GM12872 (cell line): ENCODE measurements around the gene PLIN5.

Experiments used
- TF ChIP-seq, protein P1 (sequence below): IDR thresholded peaks from 3 replicates; pipeline ENCODE4 v1.5.1; 2011; ENCODE audit warnings: low read depth, mild to moderate bottlenecking, low read length, moderate library complexity; ENCODE audit not compliant: insufficient read depth

Gene PLIN5

DNA sequence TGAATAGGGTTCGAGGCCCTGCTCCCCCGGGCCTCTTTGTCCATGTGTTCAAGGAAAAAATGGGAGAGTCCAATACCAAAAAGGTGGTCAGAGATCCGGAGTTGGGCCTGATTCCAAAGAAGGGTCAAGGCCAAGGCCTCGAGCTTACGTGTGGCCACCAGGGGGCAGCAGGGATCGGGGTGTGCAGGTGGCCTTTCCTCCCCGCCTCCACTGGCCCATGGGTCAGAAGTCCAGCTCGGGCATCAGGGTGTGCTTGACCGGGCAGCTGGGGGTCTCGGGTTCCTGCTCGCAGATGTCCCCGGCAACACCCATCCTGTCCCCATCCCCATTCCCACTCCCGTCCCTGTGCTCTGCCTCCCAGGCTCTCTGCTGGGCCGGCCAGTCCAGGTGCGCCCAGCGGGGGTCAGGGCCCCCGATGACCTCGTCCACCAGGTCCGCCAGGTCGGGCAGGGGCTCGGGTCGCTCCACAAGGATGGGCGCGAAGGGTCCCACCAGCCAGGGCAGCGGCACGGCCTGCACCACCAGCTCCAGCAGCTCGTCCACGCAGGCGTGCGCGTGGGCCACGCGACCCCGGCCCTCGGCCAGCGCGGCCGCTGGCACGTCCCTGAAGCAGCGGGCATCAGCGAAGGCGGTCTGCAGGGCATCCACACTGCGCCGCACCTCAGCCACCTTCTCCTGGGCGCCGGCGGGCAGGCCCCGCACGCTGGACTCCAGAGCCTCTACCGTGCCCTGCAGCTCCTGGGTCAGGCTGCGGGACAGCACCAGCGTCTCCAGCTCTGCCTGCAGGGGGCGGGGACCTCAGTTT, 11.5 kb downstream of the PLIN5 start:
- TF ChIP-seq, protein P1, sequence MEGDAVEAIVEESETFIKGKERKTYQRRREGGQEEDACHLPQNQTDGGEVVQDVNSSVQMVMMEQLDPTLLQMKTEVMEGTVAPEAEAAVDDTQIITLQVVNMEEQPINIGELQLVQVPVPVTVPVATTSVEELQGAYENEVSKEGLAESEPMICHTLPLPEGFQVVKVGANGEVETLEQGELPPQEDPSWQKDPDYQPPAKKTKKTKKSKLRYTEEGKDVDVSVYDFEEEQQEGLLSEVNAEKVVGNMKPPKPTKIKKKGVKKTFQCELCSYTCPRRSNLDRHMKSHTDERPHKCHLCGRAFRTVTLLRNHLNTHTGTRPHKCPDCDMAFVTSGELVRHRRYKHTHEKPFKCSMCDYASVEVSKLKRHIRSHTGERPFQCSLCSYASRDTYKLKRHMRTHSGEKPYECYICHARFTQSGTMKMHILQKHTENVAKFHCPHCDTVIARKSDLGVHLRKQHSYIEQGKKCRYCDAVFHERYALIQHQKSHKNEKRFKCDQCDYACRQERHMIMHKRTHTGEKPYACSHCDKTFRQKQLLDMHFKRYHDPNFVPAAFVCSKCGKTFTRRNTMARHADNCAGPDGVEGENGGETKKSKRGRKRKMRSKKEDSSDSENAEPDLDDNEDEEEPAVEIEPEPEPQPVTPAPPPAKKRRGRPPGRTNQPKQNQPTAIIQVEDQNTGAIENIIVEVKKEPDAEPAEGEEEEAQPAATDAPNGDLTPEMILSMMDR: peak; percentile 84

DNA sequence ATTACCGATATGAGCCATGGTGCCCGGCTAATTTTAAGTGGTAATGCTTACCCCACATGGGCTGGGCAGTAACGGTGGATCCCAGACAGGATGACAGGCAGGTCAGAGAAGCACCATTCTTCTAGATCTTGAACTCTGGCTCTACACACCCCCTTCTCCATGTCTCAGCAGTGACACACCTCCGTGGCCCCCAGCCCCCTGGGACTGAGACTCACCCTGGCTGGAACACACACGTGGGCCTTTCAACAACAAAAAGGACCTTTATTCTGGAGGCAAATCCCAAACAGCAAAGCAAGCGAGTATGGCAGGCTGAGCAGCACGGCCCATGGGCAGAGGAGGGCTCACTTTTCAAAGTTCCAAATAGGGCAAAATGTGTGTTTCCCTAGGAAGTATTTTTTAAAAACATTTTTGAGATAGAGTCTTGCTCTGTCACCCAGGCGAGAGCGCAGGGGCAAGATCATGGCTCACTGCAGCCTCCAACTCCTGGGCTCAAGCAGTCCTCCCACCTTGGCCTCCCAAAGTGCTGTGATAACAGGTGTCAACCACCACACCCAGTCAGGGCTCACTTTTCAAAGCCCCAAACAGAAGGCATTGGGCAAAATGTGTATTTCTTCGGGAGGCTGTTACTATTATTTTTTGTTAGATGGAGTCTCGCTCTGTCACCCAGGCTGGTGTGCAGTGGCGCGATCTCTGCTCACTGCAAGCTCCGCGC, 12.6 kb downstream of the PLIN5 start:
- TF ChIP-seq, protein P1: no peak

DNA sequence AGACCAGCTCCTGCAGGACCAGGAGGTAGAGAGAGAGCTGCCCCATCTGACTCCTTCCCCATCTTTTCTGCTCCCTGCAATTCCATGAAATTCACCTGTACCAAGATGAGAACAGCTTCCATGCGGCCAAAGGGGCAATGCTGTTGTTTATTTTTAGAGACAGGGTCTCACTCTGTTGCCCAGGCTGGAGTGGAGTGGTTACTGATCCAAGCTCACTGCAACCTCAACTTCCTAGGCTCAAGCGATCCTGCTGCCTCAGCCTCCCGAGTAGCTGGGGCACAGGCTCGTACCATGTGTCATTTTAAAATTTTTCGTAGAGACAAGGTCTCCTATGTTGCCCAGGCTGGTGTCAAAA, 13.2 kb downstream of the PLIN5 start:
- TF ChIP-seq, protein P1: no peak

DNA sequence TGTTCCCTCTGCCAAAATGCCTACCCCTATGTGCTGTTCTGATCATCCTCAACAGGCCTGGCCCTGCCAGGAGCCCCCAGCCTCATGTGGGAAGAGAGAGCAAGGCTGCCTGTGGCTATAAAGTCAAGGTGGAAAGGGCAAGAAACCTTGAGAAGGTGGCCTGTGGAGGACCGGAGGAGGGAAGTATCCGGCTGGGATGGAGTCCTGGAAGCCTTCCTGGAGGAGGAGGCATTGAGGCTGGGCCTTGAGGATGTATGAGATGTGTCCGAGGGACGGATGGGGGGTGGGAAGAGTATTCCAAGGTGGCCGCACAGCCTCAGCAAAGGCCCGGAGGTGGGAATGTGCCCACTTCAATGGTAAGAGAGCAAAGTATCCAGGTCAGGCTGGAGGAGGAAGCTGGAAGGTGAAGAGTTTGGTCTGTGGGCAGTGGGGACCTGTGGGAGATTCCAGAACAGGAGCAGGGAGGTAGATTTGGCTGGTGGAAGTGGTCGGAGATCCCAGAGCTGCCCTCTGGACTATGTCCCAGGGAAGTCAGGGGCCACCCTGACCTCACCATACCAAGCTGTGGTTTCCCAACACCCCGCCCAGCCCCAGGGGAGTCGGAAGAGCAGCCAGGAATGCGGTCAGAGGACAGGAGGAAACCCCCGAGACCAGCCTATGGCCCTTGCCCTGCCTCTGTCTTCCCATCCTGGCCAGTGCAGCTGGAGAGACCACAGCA, 13.7 kb downstream of the PLIN5 start:
- TF ChIP-seq, protein P1: no peak

DNA sequence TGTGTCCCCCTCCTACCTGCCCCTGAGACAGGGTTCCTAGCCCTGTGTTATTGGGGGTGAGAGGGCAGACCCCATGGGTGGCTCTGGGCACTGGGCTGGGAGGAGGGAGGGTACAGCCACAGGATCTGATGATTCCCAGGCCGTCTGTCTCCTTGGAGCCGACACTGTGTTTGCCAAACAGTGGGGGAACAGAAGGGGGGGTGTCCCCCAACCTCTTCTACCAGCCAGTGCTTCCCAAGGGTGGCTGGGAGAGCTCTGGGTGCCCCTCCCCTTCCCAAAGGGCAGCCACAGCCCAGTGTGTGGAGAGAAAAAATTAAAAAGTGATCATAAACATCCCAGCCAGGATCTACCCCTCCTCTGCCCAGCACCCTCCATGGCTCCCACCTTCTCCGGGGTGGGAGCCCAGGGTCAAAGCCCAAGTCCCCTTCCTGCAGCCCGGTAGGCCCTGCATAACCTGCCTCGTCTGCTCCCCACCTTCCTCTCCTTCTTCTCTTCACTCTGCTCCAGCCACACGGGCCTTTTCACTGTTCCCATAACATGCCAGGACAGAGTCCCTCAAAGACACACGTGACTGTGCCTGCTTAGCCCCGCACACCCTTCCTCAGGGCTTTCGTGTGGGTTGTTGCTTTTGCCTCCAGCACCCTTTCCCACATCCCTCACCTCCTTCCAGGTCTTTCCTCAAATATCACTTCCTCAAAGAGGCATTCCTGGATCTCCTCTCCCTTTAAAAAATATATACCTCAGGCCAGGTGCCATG, 15.3 kb downstream of the PLIN5 start:
- TF ChIP-seq, protein P1: no peak

DNA sequence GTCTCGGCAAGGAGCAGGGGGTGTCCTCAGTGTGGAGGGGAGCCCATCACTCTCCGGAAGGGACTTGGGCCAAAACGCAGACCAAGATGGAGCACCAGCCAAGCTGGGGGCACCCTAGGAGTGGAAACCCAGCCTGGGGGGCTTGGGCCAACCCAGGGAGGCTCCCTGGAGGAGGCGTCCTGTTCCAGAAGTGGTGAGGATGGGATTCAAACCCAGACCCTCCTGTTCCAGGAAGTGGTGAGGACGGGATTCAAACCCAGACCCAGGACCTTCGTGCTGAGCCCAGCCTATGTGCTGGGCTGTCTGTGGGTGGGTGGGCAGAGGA, 15.9 kb downstream of the PLIN5 start:
- TF ChIP-seq, protein P1: no peak
